Putamen (tissue), 1 donor: ENCODE measurements around the gene WDR83.
"Not testable (repeated sequence)": the region's sequence is repeated elsewhere in the genome, so short reads cannot be mapped to it uniquely, and the experiment has no call there.

Experiments
- DNase-seq: peaks from one replicate; pipeline ENCODE4 v3.0.0-alpha.2; 2016; ENCODE audit warnings: low spot score

WDR83 gene, protein sequence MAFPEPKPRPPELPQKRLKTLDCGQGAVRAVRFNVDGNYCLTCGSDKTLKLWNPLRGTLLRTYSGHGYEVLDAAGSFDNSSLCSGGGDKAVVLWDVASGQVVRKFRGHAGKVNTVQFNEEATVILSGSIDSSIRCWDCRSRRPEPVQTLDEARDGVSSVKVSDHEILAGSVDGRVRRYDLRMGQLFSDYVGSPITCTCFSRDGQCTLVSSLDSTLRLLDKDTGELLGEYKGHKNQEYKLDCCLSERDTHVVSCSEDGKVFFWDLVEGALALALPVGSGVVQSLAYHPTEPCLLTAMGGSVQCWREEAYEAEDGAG

DNA sequence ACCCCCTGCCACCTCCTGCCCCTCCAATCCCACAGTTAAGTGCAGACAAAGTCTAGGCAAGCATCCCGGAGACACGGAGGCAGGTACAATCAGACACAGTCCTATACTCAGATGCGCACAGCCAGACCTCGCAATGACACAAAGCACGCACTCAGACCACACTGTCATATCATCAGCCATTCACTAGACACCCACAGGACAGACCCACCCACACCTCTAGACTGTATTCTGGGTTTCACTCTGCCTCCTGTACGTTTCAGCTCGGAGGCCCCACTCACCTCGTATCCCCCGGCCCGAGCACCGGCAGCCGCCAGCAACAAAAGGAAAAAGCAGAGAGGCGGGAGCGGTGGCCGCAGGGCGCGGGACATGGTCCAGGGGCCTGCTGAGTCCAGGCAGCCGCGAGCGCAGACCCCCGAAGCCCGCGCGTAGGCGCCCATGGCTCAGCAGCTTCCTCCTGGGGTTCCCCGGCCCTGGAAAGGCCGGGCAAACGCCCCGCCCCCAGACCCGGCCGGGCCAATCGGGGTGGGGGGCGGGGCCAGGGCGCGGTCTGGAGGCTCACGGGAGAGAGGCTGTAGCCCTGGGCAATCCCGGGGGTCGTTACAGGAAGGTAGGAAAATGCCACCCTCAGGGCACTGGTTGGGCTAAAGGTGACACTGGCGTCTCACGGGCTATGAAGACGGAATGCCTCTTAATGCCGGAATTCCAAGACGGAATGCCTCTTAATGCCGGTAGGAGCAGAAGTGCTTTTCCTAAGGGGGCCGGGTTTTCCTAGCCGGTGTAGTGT lies at the start of gene WDR83, which contains the start of gene MAN2B1:
Gene WDR83, plus strand, starts transcription at position 543 of the 784 bp plus-strand sequence. CDS start 2,984 bp downstream, outside the sequence.
Gene MAN2B1, minus strand, starts transcription at position 478 of the 784 bp plus-strand sequence. Its CDS starts 41 bp downstream, at position 437.
- peak; percentile 77 for DNase-seq

- no peak for DNase-seq
Measured at GRCh38 chr19:12617646-12618045, 49.0 kb upstream of the WDR83 start.

GRCh38 chr19:12621253-12622024 lies 45.2 kb upstream of the WDR83 start:
- DNase-seq: not testable (repeated sequence)

GRCh38 chr19:12623361-12624031 lies 43.1 kb upstream of the WDR83 start:
- no peak for DNase-seq

DNA sequence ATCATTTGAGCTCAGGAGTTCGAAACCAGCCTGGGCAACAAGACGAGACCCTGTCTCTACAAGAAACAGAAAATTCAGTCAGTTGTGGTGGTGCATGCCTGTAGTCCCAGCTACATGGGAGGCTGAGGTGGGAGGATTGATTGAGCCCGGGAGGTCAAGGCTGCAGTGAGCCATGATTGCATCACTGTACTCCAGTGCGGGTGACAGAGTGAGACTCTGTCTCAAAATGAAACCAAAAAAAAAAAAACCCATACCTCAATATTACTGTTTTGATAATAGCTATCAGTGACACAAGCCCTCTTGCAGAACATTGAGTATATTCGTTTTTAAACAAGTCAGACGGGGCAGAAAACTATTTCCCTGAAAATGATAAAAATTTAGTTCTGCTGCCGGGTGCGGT lies 39.6 kb upstream of the WDR83 start:
- no peak for DNase-seq

- DNase-seq: no peak
Measured at GRCh38 chr19:12628040-12629022, 38.3 kb upstream of the WDR83 start.

DNA sequence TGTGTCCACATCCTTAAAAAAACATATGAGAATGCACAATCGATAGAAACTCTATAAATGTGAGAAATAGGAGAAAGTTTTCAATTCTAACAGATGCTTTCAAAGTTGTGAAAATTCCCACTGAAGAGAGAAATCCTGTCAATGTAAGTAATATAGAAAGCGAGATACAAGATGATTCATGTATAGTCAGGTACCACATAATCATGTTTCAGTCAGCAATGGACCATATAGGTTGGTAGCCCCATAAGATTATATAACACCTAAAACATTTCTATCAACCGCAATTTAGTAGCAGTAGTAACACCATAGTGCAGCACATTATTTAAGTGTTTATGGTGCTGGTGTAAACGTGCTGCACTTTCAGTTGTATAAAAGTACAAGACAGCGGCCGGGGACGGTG lies 37.4 kb upstream of the WDR83 start:
- no peak for DNase-seq

- no peak for DNase-seq
Measured at GRCh38 chr19:12636631-12637030, 30.0 kb upstream of the WDR83 start.

GRCh38 chr19:12638611-12639182 lies 27.9 kb upstream of the WDR83 start:
- no peak for DNase-seq

DNA sequence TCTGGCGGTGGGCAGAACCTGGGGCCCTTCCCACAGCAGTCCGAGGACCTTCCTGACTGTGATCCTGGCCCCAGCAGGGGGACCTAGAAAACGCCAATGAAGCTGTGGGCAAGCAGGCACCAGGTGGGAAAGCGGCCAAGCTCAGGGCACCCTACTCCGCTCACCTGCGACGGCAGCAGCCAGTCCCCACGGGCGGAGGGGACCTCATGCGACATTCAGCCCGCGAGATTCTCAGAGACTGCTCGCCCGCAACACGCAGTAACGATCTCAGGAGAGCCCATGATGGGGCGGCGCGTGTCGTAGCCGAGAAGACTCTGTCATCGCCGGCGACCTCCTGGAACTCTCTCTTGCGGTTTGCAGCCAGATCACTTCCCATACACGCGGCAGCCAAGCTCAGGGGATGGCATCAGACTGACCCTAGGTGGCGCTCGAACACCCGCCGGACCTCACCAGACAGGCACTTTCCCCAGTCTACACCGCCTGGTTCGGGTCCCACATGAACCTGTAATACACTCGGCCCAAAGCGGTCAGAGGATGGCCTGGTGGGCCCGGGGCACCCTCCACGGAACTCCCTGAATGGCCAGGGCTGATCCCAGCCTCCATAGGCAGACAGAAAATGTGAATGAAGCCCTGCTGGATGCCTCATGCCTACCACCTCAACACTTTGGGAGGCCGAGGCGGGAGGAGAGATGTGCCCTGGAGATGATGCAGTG lies 26.6 kb upstream of the WDR83 start:
- peak; percentile 57 for DNase-seq

- no peak for DNase-seq
Measured at GRCh38 chr19:12641456-12641855, 25.2 kb upstream of the WDR83 start.

DNA sequence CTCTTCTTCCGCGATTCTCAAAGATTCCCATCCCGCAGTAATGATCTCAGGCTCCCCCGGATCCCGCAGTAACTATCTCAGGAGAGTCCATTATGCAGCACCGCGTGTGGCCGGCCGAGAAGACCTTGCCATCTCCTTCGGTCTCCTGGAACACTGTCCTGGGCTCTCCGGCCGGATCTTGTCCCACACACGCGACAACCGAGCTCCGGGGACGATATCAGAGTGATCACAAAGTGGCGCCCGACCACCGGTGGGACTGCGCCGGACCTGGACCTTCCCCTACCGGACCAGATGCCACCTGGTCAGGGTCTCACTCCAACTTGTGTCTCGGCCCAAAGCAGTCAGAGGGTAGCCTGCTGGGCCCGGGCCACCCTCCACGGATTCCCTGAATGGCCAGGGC lies 24.1 kb upstream of the WDR83 start:
- DNase-seq: no peak

- DNase-seq: not testable (repeated sequence)
Measured at GRCh38 chr19:12643716-12644115, 22.9 kb upstream of the WDR83 start.

- DNase-seq: no peak
Measured at GRCh38 chr19:12646551-12646950, 20.1 kb upstream of the WDR83 start.

DNA sequence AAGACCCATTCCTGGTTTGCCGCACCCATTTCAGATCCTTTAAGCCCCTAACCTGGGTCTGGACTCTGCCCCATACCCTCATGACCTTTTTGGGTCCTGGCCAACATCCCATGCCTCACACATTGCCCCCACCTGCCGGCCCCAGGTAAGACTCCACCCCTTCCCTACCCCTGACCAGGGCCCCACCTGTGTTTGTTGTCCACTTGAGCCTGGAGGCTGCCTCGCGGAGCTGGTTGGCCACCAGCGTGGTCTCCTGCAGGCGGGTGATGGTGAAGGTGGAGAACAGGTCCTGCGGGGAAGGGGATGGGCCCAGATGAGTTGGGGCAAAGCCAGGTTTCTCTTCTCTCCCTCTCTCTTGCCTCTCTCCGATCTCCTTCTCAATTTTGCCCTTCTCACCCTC lies 19.6 kb upstream of the WDR83 start:
- DNase-seq: no peak

DNA sequence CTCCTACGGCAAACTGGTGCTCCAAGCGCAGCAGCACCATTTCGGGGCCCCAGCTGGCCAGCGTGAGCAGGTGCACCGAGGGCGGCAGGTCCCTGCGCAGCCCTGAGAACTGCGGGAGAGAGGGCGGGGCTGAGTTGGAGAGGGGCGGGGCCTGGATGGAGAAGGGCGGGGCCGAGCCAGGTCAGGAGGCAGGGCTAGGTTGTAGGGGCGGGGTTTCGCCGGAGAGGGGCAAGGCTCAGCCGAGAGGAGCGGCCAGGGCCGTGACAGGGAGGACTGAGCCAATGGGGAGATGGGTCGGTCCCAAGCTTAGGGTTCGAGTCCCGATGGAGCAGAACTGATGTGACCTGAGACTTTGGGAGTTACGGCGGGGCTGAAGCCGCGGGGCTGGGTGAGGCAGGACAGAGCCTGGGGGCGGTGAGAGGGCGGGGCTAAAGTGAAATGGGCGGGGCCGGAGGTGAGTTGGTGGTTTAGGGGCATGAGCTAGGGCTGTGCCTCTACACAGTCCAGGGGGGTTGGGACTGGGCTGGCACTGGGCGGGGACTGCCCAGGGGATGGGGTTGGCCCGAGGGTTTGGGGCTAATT lies 19.0 kb upstream of the WDR83 start:
- no peak for DNase-seq

DNA sequence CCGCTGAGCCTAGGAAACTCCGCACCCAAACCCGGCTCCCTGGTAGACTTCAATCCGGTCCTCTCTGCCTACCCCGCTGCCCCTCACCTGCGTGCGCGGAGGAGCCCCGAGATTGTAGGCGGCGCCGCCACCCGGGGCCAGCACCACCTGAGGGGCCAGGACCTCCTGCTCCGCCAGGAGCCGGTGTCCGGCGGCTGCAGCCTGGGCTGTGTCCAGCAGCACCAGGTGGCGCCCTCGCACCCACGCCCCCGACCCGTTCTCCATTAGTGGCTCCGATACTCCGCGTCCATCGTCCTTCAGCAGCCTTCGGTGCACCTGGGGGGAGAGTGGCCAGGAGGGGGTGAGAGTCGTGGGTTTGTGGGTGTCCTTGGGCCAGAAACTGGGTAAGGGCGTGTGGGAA lies 18.5 kb upstream of the WDR83 start:
- DNase-seq: no peak

GRCh38 chr19:12649941-12650340 lies 16.7 kb upstream of the WDR83 start:
- DNase-seq: no peak

- DNase-seq: no peak
Measured at GRCh38 chr19:12652219-12652618, 14.4 kb upstream of the WDR83 start.
